Effector memory CD4-positive, alpha-beta T cell (primary cell): ENCODE measurements around the gene FAF1.
"Not testable (repeated sequence)": the region's sequence is repeated elsewhere in the genome, so short reads cannot be mapped to it uniquely, and the experiment has no call there.

Source experiments
- DNase-seq, 3 donors: peaks; one replicate each; pipeline ENCODE4 v3.0.0-alpha.2; 2020
- H3K27ac ChIP-seq: 2 replicates; pipeline ENCODE4 v1.7.0; 2013; ENCODE audit warnings: mild to moderate bottlenecking, low read length, moderate library complexity; ENCODE audit not compliant: insufficient read depth, poor library complexity, severe bottlenecking
- H3K27me3 ChIP-seq: replicated peaks from 2 replicates; pipeline ENCODE4 v1.7.0; 2013; ENCODE audit warnings: mild to moderate bottlenecking, low read length; ENCODE audit not compliant: insufficient read depth, control insufficient read depth, poor library complexity, severe bottlenecking
- H3K36me3 ChIP-seq: 2 replicates; pipeline ENCODE4 v1.7.0; 2013; ENCODE audit warnings: mild to moderate bottlenecking, low read length, moderate library complexity; ENCODE audit not compliant: control insufficient read depth, insufficient read depth
- H3K4me1 ChIP-seq: 2 replicates; pipeline ENCODE4 v1.7.0; 2013; ENCODE audit warnings: low read length, mild to moderate bottlenecking; ENCODE audit not compliant: control insufficient read depth, insufficient read depth, poor library complexity, severe bottlenecking
- H3K4me3 ChIP-seq: 2 replicates; pipeline ENCODE4 v1.7.0; 2013; ENCODE audit warnings: low read length, low read depth, mild to moderate bottlenecking; ENCODE audit not compliant: insufficient read depth, poor library complexity, severe bottlenecking
- H3K9me3 ChIP-seq: 2 replicates; pipeline ENCODE4 v1.7.0; 2013; ENCODE audit warnings: mild to moderate bottlenecking, low read length, moderate library complexity; ENCODE audit not compliant: control insufficient read depth

The FAF1 gene

DNA sequence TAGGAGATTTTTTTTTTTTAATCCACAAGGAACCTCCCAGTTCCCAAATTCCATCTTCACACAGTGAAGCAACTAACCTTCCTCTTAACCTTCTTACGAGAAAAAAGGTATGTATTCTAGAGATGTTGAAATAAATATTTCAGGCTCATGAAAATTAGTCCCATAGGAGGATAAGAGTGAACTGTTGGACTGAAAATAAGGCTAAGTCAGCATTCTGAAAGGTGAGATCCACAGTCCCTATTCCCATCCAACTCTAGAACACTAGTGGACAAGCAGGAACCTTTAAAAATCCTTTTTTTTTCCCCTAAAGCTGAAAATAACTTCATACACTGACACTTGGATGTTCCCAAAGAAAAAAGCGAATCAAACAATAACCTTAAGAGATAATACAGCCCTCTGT, 44.4 kb downstream of the FAF1 start:
- DNase-seq, result no peak
- Histone ChIP-seq H3K9me3 (no peaks in the 10 kb centered on the region), H3K4me1 (no peaks in the 10 kb centered on the region), H3K36me3 (no peaks in the 10 kb centered on the region), H3K27me3 (no peaks in the 10 kb centered on the region), H3K27ac (no peak overlapping the region), H3K4me3 (no peak overlapping the region)

DNA sequence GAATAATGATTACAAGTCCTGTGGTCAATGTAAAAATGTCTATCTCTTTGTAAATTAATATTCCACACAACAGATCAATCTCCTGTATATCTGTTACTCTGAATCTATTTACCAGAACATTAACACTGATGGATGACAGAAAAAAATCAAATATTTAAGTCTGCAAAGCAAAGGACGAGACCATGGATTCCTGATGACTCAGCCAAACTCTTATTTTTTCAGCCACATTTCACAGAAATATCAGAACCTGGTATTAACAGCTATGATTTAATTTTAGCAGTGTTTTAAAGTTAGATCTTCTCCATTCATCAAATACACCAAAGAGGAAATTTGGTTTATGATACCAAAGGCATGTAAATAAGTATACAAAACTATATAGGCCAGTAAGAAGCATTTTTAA, 46.1 kb downstream of the FAF1 start:
- H3K27me3 ChIP-seq, result no peaks in the 10 kb centered on the region
- no peak overlapping the region for H3K27ac ChIP-seq
- no peak for DNase-seq
- H3K9me3 ChIP-seq, result no peaks in the 10 kb centered on the region
- no peaks in the 10 kb centered on the region for H3K36me3 ChIP-seq
- H3K4me3 ChIP-seq, result no peak overlapping the region
- no peaks in the 10 kb centered on the region for H3K4me1 ChIP-seq

DNA sequence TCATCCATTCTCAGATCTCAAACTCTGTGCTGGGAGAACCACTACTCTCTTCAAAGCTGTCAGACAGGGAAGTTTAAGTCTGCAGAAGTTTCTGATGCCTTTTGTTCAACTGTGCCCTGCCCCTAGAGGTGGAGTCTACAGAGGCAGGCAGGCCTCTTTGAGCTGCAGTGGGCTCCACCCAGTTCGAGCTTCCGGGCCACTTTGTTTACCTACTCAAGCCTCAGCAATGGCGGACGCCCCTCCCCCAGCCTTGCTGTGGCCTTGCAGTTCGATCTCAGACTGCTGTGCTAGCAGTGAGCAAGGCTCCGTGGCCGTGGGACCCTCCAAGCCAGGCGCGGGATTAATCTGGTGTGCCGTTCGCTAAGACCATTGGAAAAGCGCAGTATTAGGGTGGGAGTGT, 49.7 kb downstream of the FAF1 start:
- H3K27ac ChIP-seq, H3K27me3 ChIP-seq, H3K4me1 ChIP-seq, DNase-seq, H3K4me3 ChIP-seq, H3K9me3 ChIP-seq, H3K36me3 ChIP-seq: not testable (repeated sequence)

DNA sequence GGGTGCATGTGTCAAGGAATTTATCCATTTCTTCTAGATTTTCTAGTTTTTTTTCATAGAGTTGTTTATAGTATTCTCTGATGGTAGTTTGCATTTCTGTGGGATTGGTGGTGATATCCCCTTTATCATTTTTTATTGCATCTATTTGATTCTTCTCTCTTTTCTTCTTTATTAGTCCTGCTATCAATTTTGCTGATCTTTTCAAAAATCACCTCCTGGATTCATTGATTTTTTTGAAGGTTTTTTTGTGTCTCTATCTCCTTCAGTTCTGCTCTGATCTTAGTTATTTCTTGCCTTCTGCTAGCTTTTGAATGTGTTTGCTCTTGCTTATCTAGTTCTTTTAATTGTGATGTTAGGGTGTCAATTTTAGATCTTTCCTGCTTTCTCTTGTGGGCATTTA, 52.5 kb downstream of the FAF1 start:
- not testable (repeated sequence) for H3K27ac ChIP-seq, H3K36me3 ChIP-seq, H3K9me3 ChIP-seq, DNase-seq, H3K4me3 ChIP-seq, H3K27me3 ChIP-seq, H3K4me1 ChIP-seq

DNA sequence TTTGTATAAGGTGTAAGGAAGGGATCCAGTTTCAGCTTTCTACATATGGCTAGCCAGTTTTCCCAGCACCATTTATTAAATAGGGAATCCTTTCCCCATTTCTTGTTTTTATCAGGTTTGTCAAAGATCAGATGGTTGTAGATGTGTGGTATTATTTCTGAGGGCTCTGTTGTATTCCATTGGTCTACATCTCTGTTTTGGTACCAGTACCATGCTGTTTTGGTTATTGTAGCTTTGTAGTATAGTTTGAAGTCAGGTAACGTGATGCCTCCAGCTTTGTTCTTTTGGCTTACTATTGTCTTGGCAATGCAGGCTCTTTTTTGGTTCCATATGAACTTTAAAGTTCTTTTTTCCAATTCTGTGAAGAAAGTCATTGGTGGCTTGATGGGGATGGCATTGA, 54.0 kb downstream of the FAF1 start:
- not testable (repeated sequence) for H3K4me3 ChIP-seq, H3K36me3 ChIP-seq, H3K27ac ChIP-seq, DNase-seq, H3K4me1 ChIP-seq, H3K9me3 ChIP-seq, H3K27me3 ChIP-seq

DNA sequence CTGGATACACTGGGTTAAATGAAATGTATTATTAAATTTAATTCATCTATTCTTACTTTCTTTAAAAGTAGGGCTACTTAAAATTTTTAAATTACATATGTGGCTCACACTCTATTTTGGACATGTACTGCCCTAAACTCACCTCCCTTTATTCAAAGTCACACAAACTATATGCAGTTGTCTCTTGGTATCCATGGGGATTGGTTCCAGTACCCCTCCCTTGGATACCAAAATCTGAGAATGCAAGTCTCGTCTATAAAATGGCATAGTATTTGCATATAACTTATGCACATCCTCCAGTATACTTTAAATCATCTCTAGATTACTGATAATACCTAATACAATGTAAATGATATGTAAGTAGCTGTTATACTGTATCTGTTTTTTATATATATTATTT, 57.6 kb downstream of the FAF1 start:
- Histone ChIP-seq H3K4me1 (no peaks in the 10 kb centered on the region), H3K36me3 (no peaks in the 10 kb centered on the region), H3K27ac (no peak overlapping the region), H3K4me3 (no peak overlapping the region), H3K27me3 (no peaks in the 10 kb centered on the region), H3K9me3 (no peaks in the 10 kb centered on the region)
- no peak for DNase-seq

DNA sequence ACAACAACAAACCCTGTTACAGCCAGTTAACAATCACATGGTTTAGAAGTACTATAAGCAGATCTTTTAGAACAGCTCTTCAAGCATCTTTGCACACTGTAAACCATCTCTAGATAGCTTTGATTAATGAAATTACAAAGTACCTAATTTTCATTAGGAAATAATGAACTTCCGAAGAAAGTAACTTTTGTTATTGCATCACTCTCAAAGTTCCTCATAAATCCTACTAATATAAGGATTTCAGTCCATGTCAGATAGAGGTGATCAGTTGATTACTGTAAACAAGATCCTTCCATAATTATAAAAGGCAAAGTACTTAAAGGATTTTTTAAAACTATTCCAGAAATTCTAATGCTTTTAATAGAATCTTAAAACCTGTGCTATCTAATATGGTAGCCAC, 58.2 kb downstream of the FAF1 start:
- Histone ChIP-seq H3K9me3 (no peaks in the 10 kb centered on the region), H3K36me3 (no peaks in the 10 kb centered on the region), H3K27ac (no peak overlapping the region), H3K4me1 (no peaks in the 10 kb centered on the region), H3K27me3 (no peaks in the 10 kb centered on the region), H3K4me3 (no peak overlapping the region)
- DNase-seq, result no peak

DNA sequence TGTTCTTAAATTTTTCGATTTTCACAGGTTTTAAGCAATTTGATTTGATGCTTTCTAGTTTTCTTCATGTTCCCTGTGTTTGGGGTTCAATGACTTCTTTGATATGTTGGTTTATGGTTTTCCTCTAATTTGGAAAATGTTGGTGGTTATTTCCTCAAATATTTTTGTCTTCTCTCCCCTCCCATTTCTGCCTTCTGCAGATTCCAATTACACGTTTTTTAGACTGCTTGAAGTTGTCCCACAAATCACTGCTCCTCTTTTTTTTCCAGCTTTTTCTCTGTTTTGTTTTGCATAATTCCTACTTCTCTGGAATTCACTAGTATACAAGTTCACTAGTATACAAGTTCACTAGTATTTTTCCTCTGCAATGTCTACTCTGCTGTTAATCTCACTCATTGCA, 61.3 kb downstream of the FAF1 start:
- no peaks in the 10 kb centered on the region for H3K27me3 ChIP-seq
- no peaks in the 10 kb centered on the region for H3K9me3 ChIP-seq
- no peak for DNase-seq
- H3K4me1 ChIP-seq, result no peaks in the 10 kb centered on the region
- H3K4me3 ChIP-seq, result no peak overlapping the region
- H3K27ac ChIP-seq, result no peak overlapping the region
- no peaks in the 10 kb centered on the region for H3K36me3 ChIP-seq

DNA sequence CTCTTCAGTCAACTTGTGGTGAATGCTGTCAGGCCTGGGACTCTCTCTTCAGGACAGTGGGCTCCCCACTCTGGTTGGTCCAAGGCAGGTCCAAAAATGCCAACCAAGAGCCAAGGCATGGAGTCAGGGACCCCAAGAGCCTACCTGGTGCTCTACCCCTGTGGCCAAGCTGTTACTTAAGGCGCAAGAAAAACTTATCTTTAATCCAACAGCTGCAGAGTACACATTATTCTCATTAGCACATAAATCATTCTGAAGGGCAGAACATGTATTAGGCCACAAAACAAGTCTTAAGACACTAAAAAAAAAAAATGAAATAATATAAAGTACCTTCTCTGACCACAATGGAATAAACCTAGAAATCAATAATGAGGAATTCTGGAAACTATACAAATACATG, 65.7 kb downstream of the FAF1 start:
- no peaks in the 10 kb centered on the region for H3K9me3 ChIP-seq
- no peak overlapping the region for H3K27ac ChIP-seq
- H3K4me3 ChIP-seq, result no peak overlapping the region
- DNase-seq, result no peak
- no peaks in the 10 kb centered on the region for H3K4me1 ChIP-seq
- H3K36me3 ChIP-seq, result no peaks in the 10 kb centered on the region
- H3K27me3 ChIP-seq, result no peaks in the 10 kb centered on the region

DNA sequence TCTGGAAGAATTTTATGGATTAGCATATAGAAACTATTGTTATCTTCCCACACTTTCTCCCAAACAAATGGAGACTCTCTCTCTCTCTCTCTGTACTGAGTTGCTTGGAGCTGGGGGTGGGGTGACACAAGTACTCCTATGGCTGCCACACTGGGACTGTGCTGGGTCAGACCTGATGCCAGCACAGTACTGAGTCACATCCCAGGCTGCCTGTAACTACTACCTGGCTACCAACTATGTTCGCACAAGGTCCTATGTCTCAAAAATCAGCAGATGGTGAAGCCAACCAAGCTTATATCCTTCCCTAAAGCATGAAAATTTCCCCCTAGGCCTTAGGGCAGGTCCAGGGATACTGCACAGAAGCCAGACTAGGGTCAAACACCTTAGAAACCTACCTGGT, 66.6 kb downstream of the FAF1 start:
- H3K36me3 ChIP-seq, result no peaks in the 10 kb centered on the region
- no peaks in the 10 kb centered on the region for H3K4me1 ChIP-seq
- H3K9me3 ChIP-seq, result no peaks in the 10 kb centered on the region
- H3K4me3 ChIP-seq, result no peak overlapping the region
- H3K27ac ChIP-seq, result no peak overlapping the region
- no peak for DNase-seq
- H3K27me3 ChIP-seq, result no peaks in the 10 kb centered on the region

DNA sequence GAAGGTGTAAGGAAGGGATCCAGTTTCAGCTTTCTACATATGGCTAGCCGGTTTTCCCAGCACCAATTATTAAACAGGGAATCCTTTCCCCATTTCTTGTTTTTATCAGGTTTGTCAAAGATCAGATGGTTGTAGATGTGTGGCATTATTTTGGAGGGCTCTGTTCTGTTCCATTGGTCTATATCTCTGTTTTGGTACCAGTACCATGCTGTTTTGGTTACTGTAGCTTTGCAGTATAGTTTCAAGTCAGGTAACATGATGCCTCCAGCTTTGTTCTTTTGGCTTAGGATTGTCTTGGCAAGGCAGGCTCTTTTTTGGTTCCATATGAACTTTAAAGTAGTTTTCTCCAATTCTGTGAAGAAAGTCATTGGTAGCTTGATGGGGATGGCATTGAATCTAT, 72.5 kb downstream of the FAF1 start:
- H3K27ac ChIP-seq, DNase-seq, H3K36me3 ChIP-seq, H3K27me3 ChIP-seq, H3K4me1 ChIP-seq, H3K9me3 ChIP-seq, H3K4me3 ChIP-seq: not testable (repeated sequence)
